Keratinocyte (primary cell): ENCODE measurements around the gene YJU2. TPM values are rescaled to one million over a fixed set of nuclear protein-coding genes. Genes with fewer than 3 reads are reported as not detected.

Experiments
- DNase-seq: peaks from one replicate; pipeline ENCODE4 v3.0.0-alpha.2; 2011; ENCODE audit warnings: low read depth, missing footprints, low spot score
- FAIRE-seq: peaks from 2 replicates; lab custom pipeline; 2011; peaks lifted over from hg19 to GRCh38; lab: Jason Lieb, UNC
- H2AFZ ChIP-seq: 2 replicates; pipeline ENCODE4 v1.6.0; 2012; ENCODE audit warnings: low read length, control low read depth, inconsistent platforms; ENCODE audit not compliant: control insufficient read depth
- H3K27ac ChIP-seq: 2 replicates; pipeline ENCODE4 v1.5.1; 2011; ENCODE audit warnings: low read length; ENCODE audit not compliant: control insufficient read depth, insufficient read depth
- H3K27me3 ChIP-seq: 3 replicates; pipeline ENCODE4 v1.6.0; 2011; ENCODE audit warnings: low read length; ENCODE audit not compliant: control insufficient read depth, insufficient read depth; ENCODE audit errors: extremely low read depth
- H3K36me3 ChIP-seq, 2 experiments: 2 replicates in 1 of 2; 3 replicates in 1 of 2; pipeline ENCODE4 v1.5.1; 2011; ENCODE audit warnings: low read length in 2 of 2, mild to moderate bottlenecking in 1 of 2; ENCODE audit not compliant: control insufficient read depth in 2 of 2, insufficient read depth in 2 of 2; ENCODE audit errors: extremely low read depth in 1 of 2
- H3K4me1 ChIP-seq: 3 replicates; pipeline ENCODE4 v1.5.1; 2011; ENCODE audit warnings: low read length; ENCODE audit not compliant: control insufficient read depth, insufficient read depth; ENCODE audit errors: extremely low read depth
- H3K4me2 ChIP-seq: 3 replicates; pipeline ENCODE4 v1.6.0; 2011; ENCODE audit warnings: low read depth, low read length; ENCODE audit not compliant: control insufficient read depth, insufficient read depth; ENCODE audit errors: extremely low read depth
- H3K4me3 ChIP-seq, 3 experiments: fragments of 200-600 bp in 1 of 3; sonication (generic) in 1 of 3; 2 replicates in 2 of 3; 3 replicates in 1 of 3; pipeline ENCODE4 v1.5.1; 2011 to 2016; ENCODE audit warnings: low read length in 3 of 3, mild to moderate bottlenecking in 3 of 3, control low read depth in 2 of 3, inconsistent platforms in 1 of 3, low read depth in 1 of 3, mixed read lengths in 1 of 3, mixed run types in 1 of 3, moderate library complexity in 1 of 3; ENCODE audit not compliant: control insufficient read depth in 2 of 3, insufficient read depth in 2 of 3; ENCODE audit errors: extremely low read depth in 1 of 3
- H3K79me2 ChIP-seq: 2 replicates; pipeline ENCODE4 v1.6.0; 2012; ENCODE audit warnings: low read length; ENCODE audit not compliant: control insufficient read depth, insufficient read depth
- H3K9ac ChIP-seq: 3 replicates; pipeline ENCODE4 v1.6.0; 2011; ENCODE audit warnings: low read length; ENCODE audit not compliant: control insufficient read depth, insufficient read depth; ENCODE audit errors: extremely low read depth
- H3K9me1 ChIP-seq: 3 replicates; pipeline ENCODE4 v1.6.0; 2011; ENCODE audit warnings: low read length; ENCODE audit not compliant: control insufficient read depth, insufficient read depth; ENCODE audit errors: extremely low read depth
- H3K9me3 ChIP-seq: 2 replicates; pipeline ENCODE4 v1.5.1; 2012; ENCODE audit warnings: low read depth, low read length; ENCODE audit not compliant: control insufficient read depth
- H4K20me1 ChIP-seq: 3 replicates; pipeline ENCODE4 v1.6.0; 2011; ENCODE audit warnings: low read length; ENCODE audit not compliant: control insufficient read depth, insufficient read depth; ENCODE audit errors: extremely low read depth
- CTCF ChIP-seq, 3 experiments: IDR thresholded peaks in 1 of 3; conservative IDR thresholded peaks in 1 of 3; optimal IDR thresholded peaks in 1 of 3; 2 replicates in 2 of 3; 3 replicates in 1 of 3; pipeline versions ENCODE3 to v1.5.1; 2011; ENCODE audit warnings: low read length in 3 of 3, mild to moderate bottlenecking in 3 of 3, moderate library complexity in 2 of 3, control low read depth in 1 of 3, inconsistent platforms in 1 of 3; ENCODE audit not compliant: insufficient read depth in 2 of 3; ENCODE audit errors: extremely low read depth in 1 of 3
- EZH2 ChIP-seq: IDR thresholded peaks from one replicate; pipeline ENCODE4 v1.6.1; 2012; ENCODE audit warnings: inconsistent platforms, mild to moderate bottlenecking, low read length, moderate library complexity
- dilution Hi-C: fragments of 300-500 bp; cut with MboI; formaldehyde crosslinking; loops from one replicate; pipeline ENCODE4 v1.7.0; 2020; ENCODE audit warnings: low sequenced_read_pairs; ENCODE audit not compliant: extremely low pct_ligation_motif_present
- polyA plus RNA-seq, 5 experiments: library from polyadenylated mRNA; depleted of rRNA in 3 of 5; stranded (reverse) in 3 of 5; stranded (forward) in 1 of 5; unstranded in 1 of 5; fragments of >200 nt; gene quantifications; 1 replicate in 1 of 5; 2 replicates in 3 of 5; 3 replicates in 1 of 5; pipeline versions ENCODE4 v1.2.1 to v1.2.3, GENCODE V29; 2011 to 2012; ENCODE audit warnings: missing spikeins in 2 of 5, low read depth in 1 of 5, low replicate concordance in 1 of 5

Gene YJU2
- polyA plus RNA-seq, 1 donor (not counting 4 experiments of a cell fraction or from before 2014, with no cell fraction given) = 13.7 TPM

GRCh38 chr19:4257025-4257424, 10.1 kb downstream of the YJU2 start:
- TF ChIP-seq EZH2 = no peak
- no peak for TF ChIP-seq CTCF (optimal IDR thresholded peaks at IDR 0.05 in 1 of 3, IDR thresholded peaks at IDR 0.05 in 1 of 3, conservative IDR thresholded peaks at IDR 0.05 in 1 of 3; ENCODE audit: extremely low read depth in 1 of 3, insufficient read depth in 2 of 3, low read length in 3 of 3)
- Histone ChIP-seq H3K4me2 (no peak overlapping the region), H3K27ac (no peak overlapping the region), H3K36me3 (peaks cover 25 to 36% of the 10 kb centered on the region in 2 experiments), H3K9me1 (no peaks in the 10 kb centered on the region), H3K4me1 (no peaks in the 10 kb centered on the region), H3K79me2 (no peaks in the 10 kb centered on the region), H4K20me1 (no peaks in the 10 kb centered on the region), H2AFZ (no peak overlapping the region), H3K9ac (no peak overlapping the region), H3K27me3 (no peaks in the 10 kb centered on the region), H3K9me3 (peaks cover 7% of the 10 kb centered on the region), H3K4me3 (no peak overlapping the region)
- FAIRE-seq (no peak), DNase-seq (no peak)
- dilution Hi-C loops = no loop called here

DNA sequence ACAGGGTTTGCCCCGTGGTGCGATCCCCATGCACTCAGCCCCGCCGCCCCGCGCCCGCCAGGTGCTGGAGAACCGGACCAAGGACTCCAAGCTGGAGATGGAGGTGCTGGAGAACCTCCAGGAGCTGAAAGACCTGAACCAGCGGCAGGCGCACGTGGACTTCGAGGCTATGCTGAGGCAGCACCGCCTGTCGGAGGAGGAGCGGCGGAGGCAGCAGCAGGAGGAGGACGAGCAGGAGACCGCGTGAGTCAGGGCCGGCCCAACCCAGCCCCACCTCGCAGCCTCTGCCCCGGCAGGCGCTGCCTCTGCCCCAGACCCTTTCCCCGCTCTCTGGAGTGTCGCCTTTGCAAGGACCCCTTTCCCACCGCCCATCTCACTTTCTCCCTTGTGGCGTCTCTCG, 11.3 kb downstream of the YJU2 start:
- Histone ChIP-seq H3K9ac (no peak overlapping the region), H2AFZ (no peak overlapping the region), H3K79me2 (no peaks in the 10 kb centered on the region), H3K27ac (no peak overlapping the region), H3K4me2 (no peak overlapping the region), H3K4me1 (no peaks in the 10 kb centered on the region), H3K36me3 (peaks cover 22 to 35% of the 10 kb centered on the region in 2 experiments), H3K4me3 (no peak overlapping the region), H3K9me1 (no peaks in the 10 kb centered on the region), H4K20me1 (no peaks in the 10 kb centered on the region), H3K9me3 (peaks cover 7% of the 10 kb centered on the region), H3K27me3 (no peaks in the 10 kb centered on the region)
- TF ChIP-seq CTCF (optimal IDR thresholded peaks at IDR 0.05 in 1 of 3, IDR thresholded peaks at IDR 0.05 in 1 of 3, conservative IDR thresholded peaks at IDR 0.05 in 1 of 3; ENCODE audit: extremely low read depth in 1 of 3, insufficient read depth in 2 of 3, low read length in 3 of 3) (no peak), EZH2 (no peak)
- FAIRE-seq (no peak), DNase-seq (no peak)
- dilution Hi-C loops = no loop called here
